GM21447 (cell line): Measurements from ENCODE around the gene TUBA8.
A peak's percentile ranks its signal among the peaks of the same experiment; 100 is the strongest.

Experiments
- ATAC-seq: cut with Tn5 transposase; IDR thresholded peaks from one replicate; pipeline ENCODE4 v1.9.1; 2021; ENCODE audit not compliant: unreplicated experiment

Gene TUBA8

GRCh38 chr22:18077087-18077638 is 33.4 kb upstream of the TUBA8 start:
- ATAC-seq: no peak

- peak; percentile 89 for ATAC-seq
Observed at GRCh38 chr22:18077639-18078328, 32.8 kb upstream of the TUBA8 start, which contains the start of gene PEX26. PEX26 (plus strand) TSS chr22:18077990; CDS start chr22:18078377, 387 bp downstream.

GRCh38 chr22:18078329-18079041 is 32.1 kb upstream of the TUBA8 start:
- no peak for ATAC-seq

- no peak for ATAC-seq
Observed at GRCh38 chr22:18079706-18080233, 30.8 kb upstream of the TUBA8 start.

- no peak for ATAC-seq
Observed at GRCh38 chr22:18081416-18081815, 29.2 kb upstream of the TUBA8 start.

- ATAC-seq: no peak
Observed at GRCh38 chr22:18082467-18082866, 28.1 kb upstream of the TUBA8 start.

- no peak for ATAC-seq
Observed at GRCh38 chr22:18083406-18083805, 27.2 kb upstream of the TUBA8 start.

- ATAC-seq: no peak
Observed at GRCh38 chr22:18085188-18085587, 25.4 kb upstream of the TUBA8 start.

- ATAC-seq: no peak
Observed at GRCh38 chr22:18087350-18087855, 23.2 kb upstream of the TUBA8 start.

GRCh38 chr22:18088825-18089568 is 21.6 kb upstream of the TUBA8 start:
- no peak for ATAC-seq

- ATAC-seq: no peak
Observed at GRCh38 chr22:18090286-18090685, 20.3 kb upstream of the TUBA8 start.

- ATAC-seq: no peak
Observed at GRCh38 chr22:18091478-18091877, 19.1 kb upstream of the TUBA8 start.

GRCh38 chr22:18091916-18092526 is 18.6 kb upstream of the TUBA8 start:
- ATAC-seq: no peak

GRCh38 chr22:18093661-18094060 is 16.9 kb upstream of the TUBA8 start:
- ATAC-seq: no peak

GRCh38 chr22:18095101-18095805 is 15.4 kb upstream of the TUBA8 start:
- ATAC-seq: no peak

GRCh38 chr22:18096823-18097222 is 13.8 kb upstream of the TUBA8 start:
- ATAC-seq: no peak

GRCh38 chr22:18100781-18101180 is 9.8 kb upstream of the TUBA8 start:
- ATAC-seq: no peak

- no peak for ATAC-seq
Observed at GRCh38 chr22:18101536-18101935, 9.1 kb upstream of the TUBA8 start.

GRCh38 chr22:18103527-18104269 is 6.9 kb upstream of the TUBA8 start:
- ATAC-seq: no peak
